ENCODE results near the gene PSRC1. TPM values are rescaled to one million over a fixed set of nuclear protein-coding genes. Genes with fewer than 3 reads are reported as not detected.

Gene PSRC1
- total and polyA plus RNA-seq, 2 of the 8 experiments (the other 6 are each of a cell fraction or from before 2014, with no cell fraction given) = 56.1 to 67.3 TPM

- no peak for DNase-seq (ENCODE audit: low read depth in 1 of 2, low spot score in 2 of 2)
- no peak within 1 kb of the TSS for H3K4ac ChIP-seq (replicated peaks; ENCODE audit: insufficient read length, low read depth, low read length)
- H3K4me3 ChIP-seq (ENCODE audit: extremely low read depth in 1 of 4, insufficient read depth in 2 of 4, low read depth in 3 of 4, low read length in 4 of 4) = no peak within 1 kb of the TSS
- no peak within 1 kb of the TSS for H3K56ac ChIP-seq (replicated peaks; ENCODE audit: insufficient read length, low read depth, low read length)
- no peaks in the 10 kb centered on the region for H3K9me3 ChIP-seq (ENCODE audit: insufficient read depth in 2 of 2, low read depth in 1 of 2, low read length in 1 of 2)
- H3K23me2 ChIP-seq (ENCODE audit: low read depth, low read length) = peaks cover 1% of the 10 kb centered on the region; the same call in 1 of the 2 replicates
- H3K4me1 ChIP-seq (replicated peaks in 1 of 4; ENCODE audit: control insufficient read depth in 3 of 4, insufficient read depth in 4 of 4, low read length in 3 of 4) = peaks cover 0 to 9% (median 3%) of the 10 kb centered on the region in 4 experiments; a peak in 2 of 7 replicates
- H2BK20ac ChIP-seq (ENCODE audit: low read length) = no peak within 1 kb of the TSS
- H3K18ac ChIP-seq (ENCODE audit: extremely low read depth, low read length) = no peak within 1 kb of the TSS
- peaks cover 0 to 2% (median 0%) of the 10 kb centered on the region in 4 experiments; a peak in 2 of 8 replicates for H3K36me3 ChIP-seq (ENCODE audit: control insufficient read depth in 2 of 4, insufficient read depth in 4 of 4, low read length in 3 of 4)
- ChIA-PET POLR2A (ENCODE audit: partially characterized antibody) (interaction anchor here (0.6 to 3.6 kb wide), 8 partner anchors 10 to 111 kb away, joined by 3 to 13 read pairs (median 3); partner anchors contain the start of genes PSRC1 and SORT1), CTCF (ENCODE audit: partially characterized antibody) (interaction anchor here (0.9 to 5.6 kb wide), 8 partner anchors 10 to 329 kb away, joined by 3 to 45 read pairs (median 15); partner anchors contain the start of genes PSRC1 and SORT1)
- no peak within 1 kb of the TSS for H2AK5ac ChIP-seq (ENCODE audit: low read depth, low read length)
- no peak within 1 kb of the TSS for H2AFZ ChIP-seq (ENCODE audit: low read length)
- TF ChIP-seq SIRT6 (IDR thresholded peaks at IDR 0.05; ENCODE audit: low read length) (no peak), CEBPB (IDR thresholded peaks at IDR 0.05; ENCODE audit: low read depth, low read length) (0 out of 2 replicates have a peak, but pooled peaks have one; percentile 5)
- H4K20me1 ChIP-seq (replicated peaks in 1 of 2; ENCODE audit: control insufficient read depth in 1 of 2, insufficient read depth in 2 of 2, low read length in 2 of 2) = peaks cover 0 to 2% of the 10 kb centered on the region in 2 experiments
- H2BK5ac ChIP-seq (ENCODE audit: low read depth, low read length) = no peak within 1 kb of the TSS
- H4K8ac ChIP-seq (ENCODE audit: extremely low read depth, insufficient read depth, low read length) = no peak within 1 kb of the TSS
- H3K27ac ChIP-seq (ENCODE audit: low read depth, low read length) = no peak within 1 kb of the TSS
- no peaks in the 10 kb centered on the region for H3K79me1 ChIP-seq (ENCODE audit: low read depth, low read length)
- peak within 1 kb of the TSS; percentile 14; the same call in 1 of the 2 replicates for H2BK12ac ChIP-seq (ENCODE audit: low read depth, low read length)
- H3K79me2 ChIP-seq (ENCODE audit: control insufficient read depth in 1 of 2, insufficient read depth in 2 of 2, low read length in 2 of 2) = no peaks in the 10 kb centered on the region
- no peak within 1 kb of the TSS; the same call in 1 of the 2 replicates for H2BK15ac ChIP-seq (ENCODE audit: low read length)
- no peak within 1 kb of the TSS for H3K4me2 ChIP-seq (ENCODE audit: insufficient read depth in 1 of 2, low read depth in 2 of 2, low read length in 2 of 2)
- H4K91ac ChIP-seq (replicated peaks; ENCODE audit: insufficient read length, low read length) = no peak within 1 kb of the TSS
- H3K9ac ChIP-seq (replicated peaks in 1 of 4; ENCODE audit: extremely low read depth in 1 of 4, low read depth in 3 of 4, low read length in 3 of 4) = no peak within 1 kb of the TSS
- no peak within 1 kb of the TSS for H2BK120ac ChIP-seq (replicated peaks; ENCODE audit: low read depth, low read length)
- WGBS, 2 experiments (ENCODE audit: extremely low coverage in 1 of 2, insufficient coverage in 1 of 2, insufficient read length in 1 of 2, insufficient replicate concordance in 2 of 2, low coverage in 1 of 2, low lambda C conversion rate in 2 of 2, missing lambda C conversion rate in 1 of 2) = 87% methylated on average over 7 of the region's 7 CpGs; no CpG with 5 or more reads in 1 of the 2 experiments
- H3K14ac ChIP-seq (ENCODE audit: insufficient read length) = no peak within 1 kb of the TSS
- H3K23ac ChIP-seq (ENCODE audit: insufficient read length) = no peak within 1 kb of the TSS
- no peak for FAIRE-seq
- no peak within 1 kb of the TSS for H4K5ac ChIP-seq (ENCODE audit: insufficient read length, low read depth, low read length)
- H3K27me3 ChIP-seq (replicated peaks in 1 of 4; ENCODE audit: control insufficient read depth in 3 of 4, extremely low read depth in 1 of 4, insufficient read depth in 3 of 4, low read length in 3 of 4) = no peaks in the 10 kb centered on the region; a peak in 1 of 7 replicates
These were observed 23.9 kb upstream of the PSRC1 start, which contains the start of gene MYBPHL for GRCh38 chr1:109306832-109307273. Gene MYBPHL (minus strand): TSS chr1:109307011. CDS start chr1:109306991, 20 bp downstream.
